GM12892 (cell line): Measurements from ENCODE around the gene TROAP.
"Not testable (repeated sequence)": the region's sequence is repeated elsewhere in the genome, so short reads cannot be mapped to it uniquely, and the experiment has no call there.

Experiments used
- DNase-seq: peaks from one replicate; pipeline ENCODE4 v3.0.0; 2011; ENCODE audit not compliant: insufficient read length
- FAIRE-seq: peaks from 2 replicates; lab custom pipeline; 2011; peaks lifted over from hg19 to GRCh38; lab: Jason Lieb, UNC
- POLR2A ChIP-seq: IDR thresholded peaks from 2 replicates; pipeline ENCODE4 v1.6.1; 2011; ENCODE audit warnings: low read depth, low read length, control low read depth
- POLR2AphosphoS5 ChIP-seq: IDR thresholded peaks from 2 replicates; pipeline ENCODE4 v1.6.1; 2011; ENCODE audit warnings: low read depth, low read length, control low read depth
- TAF1 ChIP-seq: IDR thresholded peaks from 2 replicates; pipeline ENCODE4 v1.6.1; 2011; ENCODE audit warnings: low read depth, mild to moderate bottlenecking, control low read depth, low read length, borderline replicate concordance

TROAP gene

GRCh38 chr12:49323524-49324097 is 556 bp downstream of the TROAP start:
- FAIRE-seq, result no peak
- DNase-seq, result no peak
- no peak for TF ChIP-seq TAF1
- TF ChIP-seq POLR2A, result no peak
- TF ChIP-seq POLR2AphosphoS5, result no peak

- no peak for TF ChIP-seq POLR2AphosphoS5
- no peak for TF ChIP-seq POLR2A
- TF ChIP-seq TAF1, result no peak
- DNase-seq (no peak), FAIRE-seq (no peak)
These were observed 2.6 kb downstream of the TROAP start for GRCh38 chr12:49325606-49326005.

- FAIRE-seq (no peak), DNase-seq (no peak)
- TF ChIP-seq POLR2AphosphoS5 (no peak), POLR2A (no peak), TAF1 (no peak)
These were observed 4.3 kb downstream of the TROAP start for GRCh38 chr12:49327368-49327767.

GRCh38 chr12:49327887-49328286 is 4.8 kb downstream of the TROAP start:
- DNase-seq (no peak), FAIRE-seq (no peak)
- TF ChIP-seq POLR2AphosphoS5 (no peak), TAF1 (no peak), POLR2A (no peak)

- DNase-seq, result no peak
- TF ChIP-seq POLR2AphosphoS5 (no peak), POLR2A (no peak), TAF1 (no peak)
- FAIRE-seq, result no peak
These were observed 5.8 kb downstream of the TROAP start for GRCh38 chr12:49328816-49329215.

- no peak for FAIRE-seq
- TF ChIP-seq POLR2A, result no peak
- no peak for TF ChIP-seq POLR2AphosphoS5
- TF ChIP-seq TAF1, result no peak
- no peak for DNase-seq
These were observed 7.1 kb downstream of the TROAP start for GRCh38 chr12:49330032-49330619.

- DNase-seq, result no peak
- TF ChIP-seq TAF1 (no peak), POLR2A (no peak), POLR2AphosphoS5 (no peak)
- FAIRE-seq, result no peak
These were observed 7.8 kb downstream of the TROAP start for GRCh38 chr12:49330631-49331379.

GRCh38 chr12:49331380-49332222 is 8.5 kb downstream of the TROAP start:
- FAIRE-seq (no peak), DNase-seq (no peak)
- TF ChIP-seq POLR2AphosphoS5 (no peak), TAF1 (no peak)

GRCh38 chr12:49332441-49332861 is 9.4 kb downstream of the TROAP start:
- FAIRE-seq, result no peak
- TF ChIP-seq TAF1, result no peak
- TF ChIP-seq POLR2A, result no peak
- no peak for TF ChIP-seq POLR2AphosphoS5
- no peak for DNase-seq

GRCh38 chr12:49332891-49333371 is 9.9 kb downstream of the TROAP start:
- DNase-seq, result no peak
- no peak for FAIRE-seq
- TF ChIP-seq POLR2A (no peak), POLR2AphosphoS5 (no peak), TAF1 (no peak)

- not testable (repeated sequence) for DNase-seq, FAIRE-seq
These were observed 10.7 kb downstream of the TROAP start for GRCh38 chr12:49333778-49334177.

- FAIRE-seq (no peak), DNase-seq (no peak)
- TF ChIP-seq TAF1, result no peak
- TF ChIP-seq POLR2AphosphoS5, result no peak
- no peak for TF ChIP-seq POLR2A
These were observed 11.2 kb downstream of the TROAP start for GRCh38 chr12:49334226-49334625.
